HepG2 (cell line): ENCODE data around the gene ZNF451. TPM values are rescaled to one million over a fixed set of nuclear protein-coding genes. Genes with fewer than 3 reads are reported as not detected.

Experiments used
- ATF7-NPFF ChIP-seq: sonication (generic); formaldehyde crosslinking; IDR thresholded peaks from 2 replicates; pipeline ENCODE4 v1.8.1; 2023; ENCODE audit warnings: mild to moderate bottlenecking, low read depth, missing genetic modification reagents, moderate library complexity
- FOXA1 ChIP-seq, 2 experiments: fragments of 450-650 bp in 1 of 2; sonication (generic) in 1 of 2; formaldehyde crosslinking in 1 of 2; IDR thresholded peaks; 2 replicates each; pipeline versions ENCODE4 v1.4.0 to v1.6.1; 2016 to 2020; ENCODE audit warnings: missing genetic modification reagents in 1 of 2
- HDAC1 ChIP-seq: sonication (generic); formaldehyde crosslinking; IDR thresholded peaks from 2 replicates; pipeline ENCODE4 v1.5.1; 2020; ENCODE audit warnings: mild to moderate bottlenecking, missing genetic modification reagents
- MZF1 ChIP-seq: sonication (generic); formaldehyde crosslinking; IDR thresholded peaks from 2 replicates; pipeline ENCODE4 v1.8.1; 2023; ENCODE audit warnings: mild to moderate bottlenecking, missing genetic modification reagents, borderline replicate concordance
- NFYC ChIP-seq: IDR thresholded peaks from 2 replicates; pipeline ENCODE4 v1.6.1; 2016; ENCODE audit warnings: missing genetic modification reagents, missing compliant biosample characterization
- SCMH1 ChIP-seq: sonication (generic); formaldehyde crosslinking; IDR thresholded peaks from 2 replicates; pipeline ENCODE4 v1.9.0; 2021; ENCODE audit warnings: missing genetic modification reagents, mild to moderate bottlenecking, borderline replicate concordance
- SMAD1 ChIP-seq: sonication (generic); formaldehyde crosslinking; IDR thresholded peaks from 2 replicates; pipeline ENCODE4 v1.4.0; 2020; ENCODE audit warnings: missing genetic modification reagents, low read depth, mild to moderate bottlenecking, borderline replicate concordance
- ZBTB43 ChIP-seq: sonication (generic); formaldehyde crosslinking; conservative IDR thresholded peaks from 2 replicates; pipeline ENCODE4 v1.4.0; 2020; ENCODE audit warnings: missing genetic modification reagents
- ZNF225 ChIP-seq: sonication (generic); formaldehyde crosslinking; IDR thresholded peaks from 2 replicates; pipeline ENCODE4 v1.4.0; 2020; ENCODE audit warnings: mild to moderate bottlenecking, missing genetic modification reagents
- ZNF597 ChIP-seq: sonication (generic); formaldehyde crosslinking; IDR thresholded peaks from 2 replicates; pipeline ENCODE4 v1.5.0; 2020; ENCODE audit warnings: missing genetic modification reagents
- ZNF598 ChIP-seq: sonication (generic); formaldehyde crosslinking; IDR thresholded peaks from 2 replicates; pipeline ENCODE4 v1.5.1; 2020; ENCODE audit warnings: mild to moderate bottlenecking, missing genetic modification reagents, borderline replicate concordance
- ZNF75D ChIP-seq: sonication (generic); formaldehyde crosslinking; IDR thresholded peaks from 2 replicates; pipeline ENCODE4 v1.8.1; 2023; ENCODE audit warnings: missing genetic modification reagents, mild to moderate bottlenecking, borderline replicate concordance
- ZNF841 ChIP-seq: sonication (generic); formaldehyde crosslinking; IDR thresholded peaks from 2 replicates; pipeline ENCODE4 v1.8.1; 2023; ENCODE audit warnings: missing genetic modification reagents, borderline replicate concordance
- ZSCAN30 ChIP-seq: sonication (generic); formaldehyde crosslinking; IDR thresholded peaks from 2 replicates; pipeline ENCODE4 v1.5.0; 2020; ENCODE audit warnings: mild to moderate bottlenecking, missing genetic modification reagents
- polyA plus RNA-seq, 8 experiments: library from polyadenylated mRNA; depleted of rRNA in 3 of 8; stranded (reverse) in 7 of 8; unstranded in 1 of 8; fragments of >200 nt; fragmentation: Illumina TruSeq in 4 of 8; extraction: Trizol in 4 of 8; gene quantifications; 2 replicates each; pipeline versions ENCODE4 v1.2.1 to v1.2.3, GENCODE V29; 2011 to 2016; ENCODE audit warnings: low read depth in 4 of 8, missing spikeins in 1 of 8, mixed read lengths in 1 of 8; ENCODE audit not compliant: insufficient read depth in 1 of 8
- total RNA-seq, 5 experiments: library from RNA; depleted of rRNA; stranded (reverse); fragments of >200 nt; fragmentation: Illumina TruSeq; extraction: Trizol; gene quantifications; 2 replicates each; pipeline ENCODE4 v1.2.3, GENCODE V29; 2016; ENCODE audit warnings: low read depth in 1 of 5
- TF ChIP-seq, protein P1 (sequence below): fragments of 450-650 bp; IDR thresholded peaks from 2 replicates; pipeline ENCODE4 v1.6.1; 2016

The ZNF451 gene
- total and polyA plus RNA-seq, 2 of the 13 experiments (the other 11 are each of a cell fraction or from before 2014, with no cell fraction given): 32.1 to 65.7 TPM

GRCh38 chr6:57069228-57069627 lies 20.8 kb upstream of the ZNF451 start (continued):
- TF ChIP-seq ATF7-NPFF (no peak), ZNF225 (no peak), ZNF75D (CRISPR knock-in tag) (no peak), ZNF841 (CRISPR knock-in tag) (no peak), MZF1 (CRISPR knock-in tag) (no peak), FOXA1 (IDR thresholded peaks at IDR 0.05) (no peak), FOXA1 (CRISPR knock-in tag; IDR thresholded peaks at IDR 0.05) (no peak), HDAC1 (no peak), ZNF598 (no peak), SCMH1 (no peak), ZBTB43 (CRISPR knock-in tag) (no peak), NFYC (no peak), SMAD1 (CRISPR knock-in tag) (no peak), ZNF597 (CRISPR knock-in tag) (no peak), ZSCAN30 (CRISPR knock-in tag) (no peak)
- TF ChIP-seq, protein P1, sequence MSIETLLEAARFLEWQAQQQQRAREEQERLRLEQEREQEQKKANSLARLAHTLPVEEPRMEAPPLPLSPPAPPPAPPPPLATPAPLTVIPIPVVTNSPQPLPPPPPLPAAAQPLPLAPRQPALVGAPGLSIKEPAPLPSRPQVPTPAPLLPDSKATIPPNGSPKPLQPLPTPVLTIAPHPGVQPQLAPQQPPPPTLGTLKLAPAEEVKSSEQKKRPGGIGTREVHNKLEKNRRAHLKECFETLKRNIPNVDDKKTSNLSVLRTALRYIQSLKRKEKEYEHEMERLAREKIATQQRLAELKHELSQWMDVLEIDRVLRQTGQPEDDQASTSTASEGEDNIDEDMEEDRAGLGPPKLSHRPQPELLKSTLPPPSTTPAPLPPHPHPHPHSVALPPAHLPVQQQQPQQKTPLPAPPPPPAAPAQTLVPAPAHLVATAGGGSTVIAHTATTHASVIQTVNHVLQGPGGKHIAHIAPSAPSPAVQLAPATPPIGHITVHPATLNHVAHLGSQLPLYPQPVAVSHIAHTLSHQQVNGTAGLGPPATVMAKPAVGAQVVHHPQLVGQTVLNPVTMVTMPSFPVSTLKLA: no peak
